ENCODE results near the gene GPHA2. TPM values are rescaled to one million over a fixed set of nuclear protein-coding genes. Genes with fewer than 3 reads are reported as not detected.

The GPHA2 gene
- total RNA-seq, 1 donor from 2014 or later: not detected

GRCh38 chr11:64936539-64936938 lies 846 bp upstream of the GPHA2 start:
- H3K4me3 ChIP-seq (ENCODE audit: low read depth, low read length): no peak overlapping the region
- DNase-seq (ENCODE audit: low read depth): no peak
- TF ChIP-seq CTCF (conservative IDR thresholded peaks at IDR 0.05; ENCODE audit: low read depth, low read length): no peak

- DNase-seq (ENCODE audit: low read depth): no peak
- no peak for TF ChIP-seq CTCF (conservative IDR thresholded peaks at IDR 0.05; ENCODE audit: low read depth, low read length)
- H3K4me3 ChIP-seq (ENCODE audit: low read depth, low read length): no peak overlapping the region
These were observed 873 bp downstream of the GPHA2 start for GRCh38 chr11:64934682-64935358.

GRCh38 chr11:64933935-64934681 lies 1.6 kb downstream of the GPHA2 start:
- no peak for TF ChIP-seq CTCF (conservative IDR thresholded peaks at IDR 0.05; ENCODE audit: low read depth, low read length)
- DNase-seq (ENCODE audit: low read depth): no peak
- H3K4me3 ChIP-seq (ENCODE audit: low read depth, low read length): no peak overlapping the region

- TF ChIP-seq CTCF (conservative IDR thresholded peaks at IDR 0.05; ENCODE audit: low read depth, low read length): no peak
- no peak for DNase-seq (ENCODE audit: low read depth)
- H3K4me3 ChIP-seq (ENCODE audit: low read depth, low read length): no peak overlapping the region
These were observed 2.3 kb downstream of the GPHA2 start for GRCh38 chr11:64933213-64933934.

GRCh38 chr11:64932324-64932723 lies 3.4 kb downstream of the GPHA2 start:
- no peak for DNase-seq (ENCODE audit: low read depth)
- no peak for TF ChIP-seq CTCF (conservative IDR thresholded peaks at IDR 0.05; ENCODE audit: low read depth, low read length)
- no peak overlapping the region for H3K4me3 ChIP-seq (ENCODE audit: low read depth, low read length)

GRCh38 chr11:64931290-64931689 lies 4.4 kb downstream of the GPHA2 start:
- TF ChIP-seq CTCF (conservative IDR thresholded peaks at IDR 0.05; ENCODE audit: low read depth, low read length): no peak
- H3K4me3 ChIP-seq (ENCODE audit: low read depth, low read length): no peak overlapping the region
- DNase-seq (ENCODE audit: low read depth): no peak
